GM23338 (cell line): ENCODE data around the gene CAST. TPM values are rescaled to one million over a fixed set of nuclear protein-coding genes. Genes with fewer than 3 reads are reported as not detected.

ENCODE experiments used
- ATAC-seq: fragments of 200-7000 bp; cut with Tn5 transposase; 3 replicates; pipeline ENCODE4 v1.9.1; 2020
- DNase-seq: peaks from one replicate; pipeline ENCODE4 v3.0.0-alpha.2; 2015; ENCODE audit warnings: low spot score
- H2AFZ ChIP-seq: fragments of 200-600 bp; sonication (generic); 2 replicates; pipeline ENCODE4 v1.8.0; 2016; ENCODE audit warnings: antibody characterized with exemption, mild to moderate bottlenecking, moderate library complexity
- H3F3A ChIP-seq: fragments of 200-600 bp; sonication (generic); replicated peaks from 2 replicates; pipeline ENCODE4 v1.8.0; 2017; ENCODE audit warnings: antibody characterized with exemption, mixed run types, low read depth
- H3K27ac ChIP-seq: fragments of 200-600 bp; sonication (generic); 2 replicates; pipeline ENCODE4 v1.6.1; 2016; ENCODE audit warnings: low read depth
- H3K27me3 ChIP-seq: fragments of 200-600 bp; sonication (generic); 2 replicates; pipeline ENCODE4 v1.8.0; 2016; ENCODE audit warnings: mild to moderate bottlenecking, mixed run types, moderate library complexity; ENCODE audit not compliant: insufficient read depth
- H3K36me3 ChIP-seq: fragments of 200-600 bp; sonication (generic); 2 replicates; pipeline ENCODE4 v1.8.0; 2016; ENCODE audit warnings: mild to moderate bottlenecking; ENCODE audit not compliant: insufficient read depth
- H3K4me1 ChIP-seq: fragments of 200-600 bp; sonication (generic); 2 replicates; pipeline ENCODE4 v1.8.0; 2016; ENCODE audit warnings: mild to moderate bottlenecking, moderate library complexity; ENCODE audit not compliant: insufficient read depth
- H3K4me2 ChIP-seq: fragments of 200-600 bp; sonication (generic); 2 replicates; pipeline ENCODE4 v1.7.1; 2017; ENCODE audit warnings: mixed run types
- H3K4me3 ChIP-seq: fragments of 200-600 bp; sonication (generic); 2 replicates; pipeline ENCODE4 v1.6.1; 2016; ENCODE audit warnings: mixed run types
- H3K79me2 ChIP-seq: fragments of 200-600 bp; sonication (generic); replicated peaks from 2 replicates; pipeline ENCODE4 v1.8.0; 2017; ENCODE audit warnings: mild to moderate bottlenecking; ENCODE audit not compliant: insufficient read depth
- H3K9me2 ChIP-seq: fragments of 200-600 bp; sonication (generic); 2 replicates; pipeline ENCODE4 v1.8.0; 2017; ENCODE audit not compliant: insufficient read depth
- H4K20me1 ChIP-seq: fragments of 200-600 bp; sonication (generic); replicated peaks from 2 replicates; pipeline ENCODE4 v1.8.0; 2017; ENCODE audit warnings: mild to moderate bottlenecking; ENCODE audit not compliant: insufficient read depth
- H3K27ac Mint-ChIP-seq: 2 replicates; pipeline ENCODE4 v1.8.0; 2020; ENCODE audit warnings: inconsistent platforms, mild to moderate bottlenecking, moderate library complexity, mixed read lengths
- H3K27me3 Mint-ChIP-seq: 3 replicates; pipeline ENCODE4 v1.8.0; 2022; ENCODE audit warnings: low read depth, mild to moderate bottlenecking, moderate library complexity, mixed read lengths, inconsistent platforms; ENCODE audit not compliant: insufficient read depth, poor library complexity
- H3K36me3 Mint-ChIP-seq: 3 replicates; pipeline ENCODE4 v1.8.0; 2021; ENCODE audit warnings: low read depth, mild to moderate bottlenecking, inconsistent platforms, moderate library complexity, mixed read lengths
- H3K4me1 Mint-ChIP-seq: 3 replicates; pipeline ENCODE4 v1.8.0; 2020; ENCODE audit warnings: mild to moderate bottlenecking, inconsistent platforms, mixed read lengths
- H3K4me3 Mint-ChIP-seq: 3 replicates; pipeline ENCODE4 v1.8.0; 2021; ENCODE audit warnings: moderate library complexity, mild to moderate bottlenecking, inconsistent platforms, mixed read lengths
- H3K9me3 Mint-ChIP-seq: 3 replicates; pipeline ENCODE4 v1.8.0; 2020; ENCODE audit warnings: moderate library complexity, mild to moderate bottlenecking, inconsistent platforms, mixed read lengths
- CREB1 ChIP-seq: fragments of 250-450 bp; sonication (Bioruptor Pico); IDR thresholded peaks from 2 replicates; pipeline ENCODE4 v1.5.0; 2020; ENCODE audit warnings: low read depth, mild to moderate bottlenecking, moderate library complexity
- CTCF ChIP-seq, 2 experiments: fragments of 200-600 bp in 1 of 2; sonication (generic) in 1 of 2; conservative IDR thresholded peaks; 2 replicates each; pipeline versions ENCODE4 v1.5.1 to v1.6.1; 2016 to 2017; ENCODE audit warnings: antibody characterized with exemption in 2 of 2, low read depth in 2 of 2, mild to moderate bottlenecking in 2 of 2, moderate library complexity in 1 of 2
- ETS1 ChIP-seq: IDR thresholded peaks from 2 replicates; pipeline ENCODE4 v1.6.1; 2016; ENCODE audit warnings: antibody characterized with exemption
- EZH2 ChIP-seq: fragments of 200-600 bp; sonication (generic); IDR thresholded peaks from one replicate; pipeline ENCODE4 v1.8.0; 2017; ENCODE audit warnings: antibody characterized with exemption, mild to moderate bottlenecking, low read depth; ENCODE audit not compliant: unreplicated experiment
- POLR2AphosphoS5 ChIP-seq: IDR thresholded peaks from 2 replicates; pipeline ENCODE4 v1.6.1; 2016; ENCODE audit warnings: antibody characterized with exemption, low read depth
- REST ChIP-seq: IDR thresholded peaks from one replicate; pipeline ENCODE4 v1.6.1; 2018; ENCODE audit warnings: antibody characterized with exemption; ENCODE audit not compliant: unreplicated experiment
- STAT1 ChIP-seq: IDR thresholded peaks from one replicate; pipeline ENCODE4 v1.6.1; 2016; ENCODE audit warnings: antibody characterized with exemption; ENCODE audit not compliant: unreplicated experiment
- ZNF331 ChIP-seq: fragments of 250-450 bp; sonication (Bioruptor Pico); IDR thresholded peaks from 2 replicates; pipeline ENCODE4 v1.5.0; 2020; ENCODE audit warnings: low read depth, mild to moderate bottlenecking, moderate library complexity
- polyA plus RNA-seq: library from polyadenylated mRNA; unstranded; fragments of >200 nt; fragmentation: Nextera tagmentation; extraction: Ambion mirVana; gene quantifications from 2 replicates; pipeline ENCODE4 v1.2.1, GENCODE V29; 2016
- total RNA-seq: library from RNA; depleted of rRNA; stranded (reverse); fragments of >200 nt; shearing (Covaris generic); gene quantifications from 2 replicates; pipeline ENCODE4 v1.2.3, GENCODE V29; 2014

CAST gene
- total and polyA plus RNA-seq, 2 experiments from 2014 or later, result 37.9 to 57.7 TPM

- no peaks in the 10 kb centered on the region; the same call in 1 of the 2 replicates for H3K79me2 ChIP-seq
- H3K4me1 ChIP-seq, result no peaks in the 10 kb centered on the region
- DNase-seq, result peak; percentile 37
- peak; percentile 75 for ATAC-seq
- H3K27ac ChIP-seq, result no peak overlapping the region
- TF ChIP-seq REST, result no peak
- no peak for TF ChIP-seq EZH2
- TF ChIP-seq POLR2AphosphoS5, result no peak
- no peak for TF ChIP-seq STAT1
- TF ChIP-seq ETS1, result no peak
- peak in 1 of 2 experiments; percentile 22; a peak in 1 of 4 replicates for TF ChIP-seq CTCF (conservative IDR thresholded peaks at IDR 0.05; ENCODE audit: low read depth in 2 of 2)
- TF ChIP-seq ZNF331, result no peak
- TF ChIP-seq CREB1 (CRISPR knock-in tag), result no peak
- no peak overlapping the region for H3K4me3 Mint-ChIP-seq
- no peaks in the 10 kb centered on the region for H3K9me3 Mint-ChIP-seq
- no peak overlapping the region for H3K4me2 ChIP-seq
- no peak overlapping the region for H3K4me3 ChIP-seq
- peak overlapping the region; percentile 56; the same call in 1 of the 2 replicates for H3K27ac Mint-ChIP-seq
- H3F3A ChIP-seq, result no peaks in the 10 kb centered on the region
- H3K4me1 Mint-ChIP-seq, result peaks cover 22% of the 10 kb centered on the region
- no peaks in the 10 kb centered on the region for H3K36me3 Mint-ChIP-seq
- H3K27me3 Mint-ChIP-seq, result peaks cover 6% of the 10 kb centered on the region
- H3K36me3 ChIP-seq, result no peaks in the 10 kb centered on the region
- H2AFZ ChIP-seq, result no peak overlapping the region
- H4K20me1 ChIP-seq, result no peaks in the 10 kb centered on the region
- no peaks in the 10 kb centered on the region for H3K27me3 ChIP-seq
- H3K9me2 ChIP-seq, result no peaks in the 10 kb centered on the region
These were observed 58.2 kb downstream of the CAST start for GRCh38 chr5:96720408-96720807.

GRCh38 chr5:96721351-96721977 is 59.3 kb downstream of the CAST start:
- TF ChIP-seq POLR2AphosphoS5, result no peak
- no peaks in the 10 kb centered on the region for H3F3A ChIP-seq
- no peaks in the 10 kb centered on the region for H3K36me3 ChIP-seq
- H3K36me3 Mint-ChIP-seq, result no peaks in the 10 kb centered on the region
- H3K9me2 ChIP-seq, result no peaks in the 10 kb centered on the region
- no peak overlapping the region for H3K4me3 ChIP-seq
- H2AFZ ChIP-seq, result no peak overlapping the region
- no peaks in the 10 kb centered on the region for H3K4me1 ChIP-seq
- peaks cover 16% of the 10 kb centered on the region; the same call in 2 of the 3 replicates for H3K4me1 Mint-ChIP-seq
- H3K27ac Mint-ChIP-seq, result no peak overlapping the region; the same call in 1 of the 2 replicates
- DNase-seq, result no peak
- no peaks in the 10 kb centered on the region for H3K9me3 Mint-ChIP-seq
- no peaks in the 10 kb centered on the region; the same call in 1 of the 2 replicates for H3K79me2 ChIP-seq
- peaks cover 6% of the 10 kb centered on the region for H3K27me3 Mint-ChIP-seq
- H3K27ac ChIP-seq, result no peak overlapping the region
- ATAC-seq, result no peak
- no peak overlapping the region for H3K4me3 Mint-ChIP-seq
- no peaks in the 10 kb centered on the region for H4K20me1 ChIP-seq
- no peak overlapping the region for H3K4me2 ChIP-seq
- H3K27me3 ChIP-seq, result no peaks in the 10 kb centered on the region
